Erythroblast (primary cell): ENCODE measurements around the gene SPG11.

Experiments
- GATA1 ChIP-seq: IDR thresholded peaks from 2 replicates; pipeline ENCODE4 v1.6.1; 2011; ENCODE audit warnings: low read depth, mild to moderate bottlenecking, control low read depth, low read length, moderate library complexity
- POLR2A ChIP-seq: IDR thresholded peaks from 2 replicates; pipeline ENCODE4 v1.6.1; 2011; ENCODE audit warnings: mild to moderate bottlenecking, low read length

- TF ChIP-seq POLR2A, result no peak
- no peak for TF ChIP-seq GATA1
Measured at GRCh38 chr15:44585633-44586032, 77.8 kb downstream of the SPG11 start.
